ENCODE measurements around the gene PLA2R1.

- TF ChIP-seq POLR2AphosphoS5 (IDR thresholded peaks at IDR 0.05) (no peak), POLR2A (IDR thresholded peaks at IDR 0.05) (no peak)
- TF ChIP-seq, protein P1, sequence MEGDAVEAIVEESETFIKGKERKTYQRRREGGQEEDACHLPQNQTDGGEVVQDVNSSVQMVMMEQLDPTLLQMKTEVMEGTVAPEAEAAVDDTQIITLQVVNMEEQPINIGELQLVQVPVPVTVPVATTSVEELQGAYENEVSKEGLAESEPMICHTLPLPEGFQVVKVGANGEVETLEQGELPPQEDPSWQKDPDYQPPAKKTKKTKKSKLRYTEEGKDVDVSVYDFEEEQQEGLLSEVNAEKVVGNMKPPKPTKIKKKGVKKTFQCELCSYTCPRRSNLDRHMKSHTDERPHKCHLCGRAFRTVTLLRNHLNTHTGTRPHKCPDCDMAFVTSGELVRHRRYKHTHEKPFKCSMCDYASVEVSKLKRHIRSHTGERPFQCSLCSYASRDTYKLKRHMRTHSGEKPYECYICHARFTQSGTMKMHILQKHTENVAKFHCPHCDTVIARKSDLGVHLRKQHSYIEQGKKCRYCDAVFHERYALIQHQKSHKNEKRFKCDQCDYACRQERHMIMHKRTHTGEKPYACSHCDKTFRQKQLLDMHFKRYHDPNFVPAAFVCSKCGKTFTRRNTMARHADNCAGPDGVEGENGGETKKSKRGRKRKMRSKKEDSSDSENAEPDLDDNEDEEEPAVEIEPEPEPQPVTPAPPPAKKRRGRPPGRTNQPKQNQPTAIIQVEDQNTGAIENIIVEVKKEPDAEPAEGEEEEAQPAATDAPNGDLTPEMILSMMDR (IDR thresholded peaks at IDR 0.05 in 8 of 11, conservative IDR thresholded peaks at IDR 0.05 in 3 of 11) = no peak
Measured at GRCh38 chr2:159882130-159882745, 180.2 kb downstream of the PLA2R1 start.
